Muscle layer of colon (tissue), 2 donors: Measurements from ENCODE around the gene KCNK17.

Experiments
- H3K27ac ChIP-seq: one replicate; pipeline ENCODE4 v1.7.0; 2013; ENCODE audit warnings: low read depth, mild to moderate bottlenecking, low read length, moderate library complexity
- H3K27me3 ChIP-seq, 2 donors: one replicate each; pipeline ENCODE4 v1.7.0; 2013; ENCODE audit warnings: low read length in 2 of 2, mild to moderate bottlenecking in 2 of 2; ENCODE audit not compliant: insufficient read depth in 2 of 2, control insufficient read depth in 1 of 2
- H3K36me3 ChIP-seq: one replicate; pipeline ENCODE4 v1.7.0; 2013; ENCODE audit warnings: mild to moderate bottlenecking, low read length; ENCODE audit not compliant: insufficient read depth
- H3K4me1 ChIP-seq: one replicate; pipeline ENCODE4 v1.7.0; 2013; ENCODE audit warnings: mild to moderate bottlenecking, low read length; ENCODE audit not compliant: insufficient read depth
- H3K4me3 ChIP-seq, 2 donors: one replicate each; pipeline ENCODE4 v1.7.0; 2013; ENCODE audit warnings: low read length in 2 of 2, low read depth in 1 of 2, mild to moderate bottlenecking in 1 of 2, moderate library complexity in 1 of 2
- H3K9ac ChIP-seq: one replicate; pipeline ENCODE4 v1.7.0; 2013; ENCODE audit warnings: low read length
- H3K9me3 ChIP-seq: one replicate; pipeline ENCODE4 v1.7.0; 2013; ENCODE audit warnings: mild to moderate bottlenecking, low read length
- donor health status: abdominal sarcoma.
- donor health status: Adenocarcinoma of cecum.

The KCNK17 gene

DNA sequence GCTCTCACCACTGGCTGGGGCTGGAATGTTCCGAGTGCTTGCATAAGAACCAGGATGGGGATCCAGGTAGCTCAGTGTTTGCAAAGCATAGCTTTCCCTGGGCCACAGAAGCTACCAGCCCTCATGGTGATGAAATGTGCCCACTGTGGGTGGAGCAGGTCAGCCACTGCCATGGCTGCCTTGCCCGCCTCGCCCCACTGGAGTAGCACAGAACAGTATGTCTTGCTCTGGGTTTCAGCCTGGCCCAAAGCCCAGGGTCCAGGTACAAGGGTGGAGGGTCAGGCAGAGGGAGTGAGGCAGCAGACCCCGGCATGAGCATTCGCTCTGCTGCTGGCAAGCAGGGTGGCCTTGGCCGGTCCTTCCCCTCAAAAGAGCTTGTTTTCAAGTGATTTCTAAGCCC, 34.7 kb downstream of the KCNK17 start:
- H3K4me1 ChIP-seq, result no peaks in the 10 kb centered on the region
- H3K27me3 ChIP-seq, result no peaks in the 10 kb centered on the region
- H3K36me3 ChIP-seq, result no peaks in the 10 kb centered on the region
- no peaks in the 10 kb centered on the region for H3K9me3 ChIP-seq
- H3K9ac ChIP-seq, result no peak overlapping the region
- no peak overlapping the region for H3K4me3 ChIP-seq
- H3K27ac ChIP-seq, result no peak overlapping the region

DNA sequence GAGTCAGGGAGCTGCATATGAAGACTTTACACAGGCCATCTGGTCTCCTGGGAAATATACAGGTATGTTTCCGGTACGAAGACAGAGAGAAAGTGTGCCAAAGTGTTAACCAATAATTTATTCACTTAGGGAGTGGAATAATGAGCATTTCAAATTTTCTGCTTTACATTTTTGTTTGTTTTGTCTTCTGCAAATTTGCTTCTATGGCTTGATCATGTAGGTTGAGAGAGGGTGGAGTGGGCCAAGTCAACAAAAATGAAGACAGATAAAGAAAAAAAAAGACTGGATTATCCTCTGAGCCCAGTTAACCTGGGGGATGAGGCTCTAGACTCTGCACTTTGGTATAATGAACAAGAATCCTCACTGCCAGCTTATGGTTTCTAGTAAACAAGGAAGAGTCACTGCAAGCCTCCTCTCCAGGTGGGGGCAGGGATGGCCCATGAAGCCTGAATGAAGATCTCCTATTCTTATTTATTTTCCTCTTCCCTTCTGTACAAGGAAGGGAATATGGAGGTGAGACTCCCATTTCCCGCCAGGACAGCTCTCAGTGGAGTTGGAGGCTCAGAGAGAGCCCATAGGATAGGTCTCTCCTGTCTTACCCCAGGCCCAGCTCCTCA, 37.7 kb downstream of the KCNK17 start:
- H3K4me3 ChIP-seq, result no peak overlapping the region
- no peak overlapping the region for H3K9ac ChIP-seq

GRCh38 chr6:39274903-39275302, 39.3 kb downstream of the KCNK17 start:
- H3K9me3 ChIP-seq, result no peaks in the 10 kb centered on the region
- no peak overlapping the region for H3K9ac ChIP-seq
- no peak overlapping the region for H3K4me3 ChIP-seq
- H3K27me3 ChIP-seq, result no peaks in the 10 kb centered on the region
- H3K27ac ChIP-seq, result no peak overlapping the region
- H3K4me1 ChIP-seq, result no peaks in the 10 kb centered on the region
- H3K36me3 ChIP-seq, result no peaks in the 10 kb centered on the region

More for the DNA sequence above, 37.7 kb downstream of the KCNK17 start:
- Histone ChIP-seq H3K36me3 (no peaks in the 10 kb centered on the region), H3K27me3 (no peaks in the 10 kb centered on the region), H3K9me3 (no peaks in the 10 kb centered on the region), H3K4me1 (no peaks in the 10 kb centered on the region), H3K27ac (no peak overlapping the region)

DNA sequence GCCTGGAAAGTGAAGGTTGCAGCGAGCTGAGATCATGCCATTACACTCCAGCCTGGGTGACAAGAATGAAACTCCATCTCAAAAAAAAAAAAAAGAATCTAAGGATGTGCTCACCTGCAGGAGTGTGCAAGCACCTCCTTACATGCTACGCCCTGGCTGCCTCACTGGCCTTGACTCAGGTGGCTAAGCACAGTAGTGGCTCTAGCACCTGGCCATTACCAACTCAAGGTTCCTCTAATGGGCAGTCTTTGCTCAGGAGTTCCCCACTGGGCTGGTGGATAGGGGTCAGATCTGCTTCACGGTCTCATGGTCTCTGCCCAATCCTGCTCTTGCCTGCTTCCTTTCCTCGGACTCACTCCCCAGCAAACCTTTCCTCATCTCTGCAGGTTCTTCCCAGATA, 39.7 kb downstream of the KCNK17 start:
- Histone ChIP-seq H3K9me3 (no peaks in the 10 kb centered on the region), H3K36me3 (no peaks in the 10 kb centered on the region), H3K4me3 (no peak overlapping the region), H3K27ac (no peak overlapping the region), H3K4me1 (no peaks in the 10 kb centered on the region), H3K27me3 (no peaks in the 10 kb centered on the region), H3K9ac (no peak overlapping the region)

GRCh38 chr6:39273406-39273821, 40.8 kb downstream of the KCNK17 start:
- Histone ChIP-seq H3K27me3 (no peaks in the 10 kb centered on the region), H3K4me3 (no peak overlapping the region), H3K27ac (no peak overlapping the region), H3K9ac (no peak overlapping the region), H3K36me3 (no peaks in the 10 kb centered on the region), H3K9me3 (no peaks in the 10 kb centered on the region), H3K4me1 (no peaks in the 10 kb centered on the region)

DNA sequence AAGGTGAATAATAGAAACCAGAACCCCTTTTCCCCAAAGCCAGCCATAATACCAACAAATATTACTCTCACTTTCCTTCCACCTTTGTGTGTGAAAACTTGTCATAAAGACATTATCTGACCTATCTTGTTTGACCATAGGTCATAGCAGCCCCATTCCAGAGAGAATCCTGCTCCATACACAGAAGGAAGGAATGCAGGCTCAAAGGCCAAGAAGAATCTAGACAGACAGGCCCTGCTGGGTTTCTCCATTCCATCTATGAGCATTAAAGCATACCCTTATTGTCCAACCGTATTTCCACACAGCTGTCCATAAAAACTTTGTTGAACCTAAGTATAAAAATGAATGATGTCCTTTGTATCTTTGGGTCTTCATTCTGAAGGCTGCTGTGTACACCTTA, 44.3 kb downstream of the KCNK17 start:
- Histone ChIP-seq H3K9ac (no peak overlapping the region), H3K36me3 (no peaks in the 10 kb centered on the region), H3K4me1 (no peaks in the 10 kb centered on the region), H3K4me3 (no peak overlapping the region), H3K27ac (no peak overlapping the region), H3K9me3 (no peaks in the 10 kb centered on the region), H3K27me3 (no peaks in the 10 kb centered on the region)

DNA sequence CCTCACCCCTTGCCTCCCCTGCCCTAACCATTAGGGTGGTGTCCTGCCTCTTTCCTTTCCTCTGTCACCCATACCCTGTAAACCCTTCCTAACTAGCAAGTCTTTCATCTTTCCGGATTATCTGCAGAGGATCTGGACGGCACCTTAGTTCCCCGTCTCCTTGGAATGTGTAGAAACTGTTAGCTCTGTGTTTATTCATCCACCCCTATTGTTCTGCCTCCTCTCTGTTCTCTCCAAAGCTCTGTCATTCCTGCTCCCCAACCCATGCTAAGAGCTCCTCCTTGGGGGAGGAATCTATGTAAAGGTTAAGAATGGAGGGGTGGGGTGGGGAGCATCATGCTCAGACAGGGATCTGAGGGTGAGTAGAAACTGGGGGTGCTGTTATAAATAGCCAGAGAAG, 45.5 kb downstream of the KCNK17 start:
- H3K9ac ChIP-seq, result no peak overlapping the region
- no peaks in the 10 kb centered on the region for H3K4me1 ChIP-seq
- H3K4me3 ChIP-seq, result no peak overlapping the region
- H3K36me3 ChIP-seq, result no peaks in the 10 kb centered on the region
- no peak overlapping the region for H3K27ac ChIP-seq
- H3K27me3 ChIP-seq, result no peaks in the 10 kb centered on the region
- no peaks in the 10 kb centered on the region for H3K9me3 ChIP-seq

DNA sequence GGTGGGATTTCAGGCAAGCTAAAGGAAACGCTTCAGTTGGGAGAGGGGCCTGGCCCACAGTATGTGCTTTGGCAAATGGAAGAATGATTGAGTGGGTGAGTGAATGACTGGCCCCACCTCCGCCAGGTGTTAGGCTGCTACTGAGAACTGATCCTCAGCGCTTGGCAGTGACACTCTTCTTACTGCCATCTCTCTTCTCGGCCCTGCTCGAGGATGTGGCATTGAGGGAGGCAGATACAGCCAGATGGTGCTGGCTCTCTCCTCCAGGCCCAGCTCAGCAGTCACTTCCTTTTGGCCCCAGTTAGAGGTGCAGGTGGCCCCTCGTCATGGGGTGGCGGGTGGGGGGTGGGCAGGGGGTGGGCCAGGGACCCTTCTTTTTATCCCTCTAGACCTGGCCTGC, 46.0 kb downstream of the KCNK17 start:
- Histone ChIP-seq H3K4me3 (no peak overlapping the region), H3K27me3 (no peaks in the 10 kb centered on the region), H3K27ac (no peak overlapping the region), H3K4me1 (no peaks in the 10 kb centered on the region), H3K9me3 (no peaks in the 10 kb centered on the region), H3K36me3 (no peaks in the 10 kb centered on the region), H3K9ac (no peak overlapping the region)

GRCh38 chr6:39266782-39267355, 47.4 kb downstream of the KCNK17 start:
- H3K27ac ChIP-seq, result no peak overlapping the region
- H3K27me3 ChIP-seq, result no peaks in the 10 kb centered on the region
- no peak overlapping the region for H3K9ac ChIP-seq
- no peaks in the 10 kb centered on the region for H3K36me3 ChIP-seq
- H3K4me3 ChIP-seq, result no peak overlapping the region
- H3K9me3 ChIP-seq, result no peaks in the 10 kb centered on the region
- H3K4me1 ChIP-seq, result no peaks in the 10 kb centered on the region

GRCh38 chr6:39266375-39266774, 47.8 kb downstream of the KCNK17 start:
- H3K27me3 ChIP-seq, result no peaks in the 10 kb centered on the region
- H3K4me1 ChIP-seq, result no peaks in the 10 kb centered on the region
- no peaks in the 10 kb centered on the region for H3K9me3 ChIP-seq
- no peak overlapping the region for H3K4me3 ChIP-seq
- H3K27ac ChIP-seq, result no peak overlapping the region
- no peak overlapping the region for H3K9ac ChIP-seq
- no peaks in the 10 kb centered on the region for H3K36me3 ChIP-seq

GRCh38 chr6:39263303-39264037, 50.7 kb downstream of the KCNK17 start:
- no peak overlapping the region for H3K27ac ChIP-seq
- no peaks in the 10 kb centered on the region for H3K9me3 ChIP-seq
- no peaks in the 10 kb centered on the region for H3K36me3 ChIP-seq
- H3K4me3 ChIP-seq, result no peak overlapping the region
- no peaks in the 10 kb centered on the region for H3K27me3 ChIP-seq
- H3K9ac ChIP-seq, result no peak overlapping the region
- no peaks in the 10 kb centered on the region for H3K4me1 ChIP-seq

- no peaks in the 10 kb centered on the region for H3K9me3 ChIP-seq
- no peak overlapping the region for H3K27ac ChIP-seq
- no peak overlapping the region for H3K9ac ChIP-seq
- no peak overlapping the region for H3K4me3 ChIP-seq
- no peaks in the 10 kb centered on the region for H3K36me3 ChIP-seq
- no peaks in the 10 kb centered on the region for H3K27me3 ChIP-seq
- H3K4me1 ChIP-seq, result no peaks in the 10 kb centered on the region
Measured at GRCh38 chr6:39261751-39262150, 52.5 kb downstream of the KCNK17 start.
